ENCODE results near the gene SKI. TPM values are rescaled to one million over a fixed set of nuclear protein-coding genes. Genes with fewer than 3 reads are reported as not detected.

SKI gene
- total RNA-seq, 1 donor from 2014 or later = 90.0 TPM

GRCh38 chr1:2274231-2274928 is 46.3 kb downstream of the SKI start:
- peak; percentile 46 for DNase-seq
- Histone ChIP-seq H3K27ac (peak overlapping the region; percentile 81), H3K36me3 (peaks cover 6% of the 10 kb centered on the region), H3K4me1 (peaks cover 97% of the 10 kb centered on the region), H3K9me3 (no peaks in the 10 kb centered on the region), H3K27me3 (ENCODE audit: low read depth) (no peaks in the 10 kb centered on the region), H3K4me3 (no peak overlapping the region)
- TF ChIP-seq CTCF (IDR thresholded peaks at IDR 0.05) = no peak
- intact Hi-C loops (cut with DNase I) = no loop called here
- no peak for ATAC-seq

- Histone ChIP-seq H3K36me3 (peaks cover 6% of the 10 kb centered on the region), H3K4me3 (no peak overlapping the region), H3K27ac (peak overlapping the region; percentile 81), H3K27me3 (ENCODE audit: low read depth) (no peaks in the 10 kb centered on the region), H3K9me3 (no peaks in the 10 kb centered on the region), H3K4me1 (peaks cover 100% of the 10 kb centered on the region)
- intact Hi-C loops (cut with DNase I) = no loop called here
- DNase-seq = peak; percentile 50
- TF ChIP-seq CTCF (IDR thresholded peaks at IDR 0.05) = no peak
- ATAC-seq = no peak
Measured at GRCh38 chr1:2274929-2275475, 46.9 kb downstream of the SKI start.

- Histone ChIP-seq H3K27ac (peak overlapping the region; percentile 81), H3K4me3 (no peak overlapping the region), H3K4me1 (peaks cover 93% of the 10 kb centered on the region), H3K27me3 (ENCODE audit: low read depth) (no peaks in the 10 kb centered on the region), H3K9me3 (no peaks in the 10 kb centered on the region), H3K36me3 (peaks cover 6% of the 10 kb centered on the region)
- ATAC-seq (peak; percentile 76 to 78), DNase-seq (peak; percentile 80)
- intact Hi-C loops (cut with DNase I) = no loop called here
- no peak for TF ChIP-seq CTCF (IDR thresholded peaks at IDR 0.05)
Measured at GRCh38 chr1:2275796-2276536, 47.8 kb downstream of the SKI start.

GRCh38 chr1:2276803-2277580 is 48.9 kb downstream of the SKI start:
- H3K4me3 ChIP-seq = no peak overlapping the region
- H3K4me1 ChIP-seq = peaks cover 83% of the 10 kb centered on the region
- no peak for TF ChIP-seq CTCF (IDR thresholded peaks at IDR 0.05)
- intact Hi-C loops (cut with DNase I) = no loop called here
- H3K27ac ChIP-seq = peak overlapping the region; percentile 81
- DNase-seq (no peak), ATAC-seq (no peak)
- H3K27me3 ChIP-seq (ENCODE audit: low read depth) = no peaks in the 10 kb centered on the region
- H3K36me3 ChIP-seq = peaks cover 6% of the 10 kb centered on the region
- H3K9me3 ChIP-seq = no peaks in the 10 kb centered on the region

- ATAC-seq (no peak), DNase-seq (peak; percentile 54)
- H3K4me3 ChIP-seq = no peak overlapping the region
- H3K27me3 ChIP-seq (ENCODE audit: low read depth) = no peaks in the 10 kb centered on the region
- no peaks in the 10 kb centered on the region for H3K9me3 ChIP-seq
- intact Hi-C loops (cut with DNase I) = no loop called here
- peak overlapping the region; percentile 83 for H3K27ac ChIP-seq
- no peak for TF ChIP-seq CTCF (IDR thresholded peaks at IDR 0.05)
- peaks cover 6% of the 10 kb centered on the region for H3K36me3 ChIP-seq
- H3K4me1 ChIP-seq = peaks cover 73% of the 10 kb centered on the region
Measured at GRCh38 chr1:2277741-2278488, 49.8 kb downstream of the SKI start.

All from lower lobe of right lung (tissue), 2 donors.